ENCODE results near the gene SRGAP3.

DNA sequence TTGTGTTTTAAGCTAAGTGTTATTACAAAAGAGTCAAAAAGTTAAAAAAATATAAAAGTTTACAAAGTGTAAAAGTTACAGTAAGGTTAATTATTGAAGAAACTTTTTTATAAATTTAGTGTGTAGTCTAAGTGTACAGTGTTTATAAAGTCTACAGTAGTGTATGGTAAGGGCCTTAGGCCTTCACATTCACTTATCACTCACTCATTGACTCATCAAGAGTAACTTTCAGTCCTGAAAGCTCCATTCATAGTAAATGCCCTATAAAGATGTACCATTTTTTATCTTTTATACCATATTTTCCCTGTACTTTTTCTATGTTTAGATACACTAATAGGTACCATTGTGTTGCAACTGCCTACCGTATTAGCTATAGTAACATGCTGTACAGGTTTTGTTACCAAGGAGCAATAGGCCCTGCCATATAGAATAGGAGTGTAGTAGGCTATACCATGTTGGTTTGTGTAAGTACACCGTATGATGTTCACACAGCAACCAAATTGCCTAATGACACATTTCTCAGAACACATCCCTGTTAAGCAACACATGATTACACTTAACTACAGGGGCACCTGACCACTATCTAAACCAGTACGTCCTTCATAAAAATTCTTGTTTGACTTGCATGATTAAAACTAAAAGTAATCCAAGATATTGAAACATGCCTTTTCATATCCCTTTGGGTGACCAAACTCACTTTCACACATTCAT is 303.4 kb downstream of the SRGAP3 start:
- TF ChIP-seq, protein P1, sequence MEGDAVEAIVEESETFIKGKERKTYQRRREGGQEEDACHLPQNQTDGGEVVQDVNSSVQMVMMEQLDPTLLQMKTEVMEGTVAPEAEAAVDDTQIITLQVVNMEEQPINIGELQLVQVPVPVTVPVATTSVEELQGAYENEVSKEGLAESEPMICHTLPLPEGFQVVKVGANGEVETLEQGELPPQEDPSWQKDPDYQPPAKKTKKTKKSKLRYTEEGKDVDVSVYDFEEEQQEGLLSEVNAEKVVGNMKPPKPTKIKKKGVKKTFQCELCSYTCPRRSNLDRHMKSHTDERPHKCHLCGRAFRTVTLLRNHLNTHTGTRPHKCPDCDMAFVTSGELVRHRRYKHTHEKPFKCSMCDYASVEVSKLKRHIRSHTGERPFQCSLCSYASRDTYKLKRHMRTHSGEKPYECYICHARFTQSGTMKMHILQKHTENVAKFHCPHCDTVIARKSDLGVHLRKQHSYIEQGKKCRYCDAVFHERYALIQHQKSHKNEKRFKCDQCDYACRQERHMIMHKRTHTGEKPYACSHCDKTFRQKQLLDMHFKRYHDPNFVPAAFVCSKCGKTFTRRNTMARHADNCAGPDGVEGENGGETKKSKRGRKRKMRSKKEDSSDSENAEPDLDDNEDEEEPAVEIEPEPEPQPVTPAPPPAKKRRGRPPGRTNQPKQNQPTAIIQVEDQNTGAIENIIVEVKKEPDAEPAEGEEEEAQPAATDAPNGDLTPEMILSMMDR (IDR thresholded peaks at IDR 0.05; ENCODE audit: low read depth, low read length): no peak
- TF ChIP-seq EZH2phosphoT487 (IDR thresholded peaks at IDR 0.05; ENCODE audit: low read depth): no peak

Measured in OCI-LY3 (cell line).